Vagina (tissue), 2 donors: Measurements from ENCODE around the gene ALDH2. TPM values are rescaled to one million over a fixed set of nuclear protein-coding genes. Genes with fewer than 3 reads are reported as not detected.

ENCODE experiments used
- DNase-seq, 2 donors: peaks; one replicate each; pipeline ENCODE4 v3.0.0-alpha.2; 2017; ENCODE audit errors: extremely low spot score in 2 of 2
- H3K27ac ChIP-seq: fragments of 200-600 bp; sonication (generic); one replicate; pipeline ENCODE4 v1.5.1; 2019
- H3K27me3 ChIP-seq: fragments of 200-600 bp; sonication (generic); one replicate; pipeline ENCODE4 v1.5.1; 2019
- H3K36me3 ChIP-seq, 2 donors: fragments of 200-600 bp; sonication (generic); one replicate each; pipeline ENCODE4 v1.5.1; 2017 to 2019
- H3K4me1 ChIP-seq: fragments of 200-600 bp; sonication (generic); one replicate; pipeline ENCODE4 v1.5.1; 2019
- H3K4me3 ChIP-seq, 2 donors: fragments of 200-600 bp; sonication (generic); 1 replicate in 1 of 2; 2 replicates in 1 of 2; pipeline ENCODE4 v1.5.1; 2016 to 2019
- H3K9me3 ChIP-seq: fragments of 200-600 bp; sonication (generic); one replicate; pipeline ENCODE4 v1.5.1; 2019
- CTCF ChIP-seq, 3 experiments: fragments of 450-650 bp in 2 of 3; fragments of 200-600 bp in 1 of 3; sonication (generic) in 1 of 3; IDR thresholded peaks; one replicate each; pipeline ENCODE4 v1.5.1; 2017 to 2019; ENCODE audit warnings: antibody characterized with exemption in 3 of 3, mild to moderate bottlenecking in 2 of 3, moderate library complexity in 2 of 3
- POLR2A ChIP-seq, 2 donors: fragments of 450-650 bp; IDR thresholded peaks; one replicate each; pipeline ENCODE4 v1.6.1; 2017; ENCODE audit warnings: antibody characterized with exemption in 2 of 2, mild to moderate bottlenecking in 2 of 2, moderate library complexity in 2 of 2
- POLR2AphosphoS5 ChIP-seq, 2 donors: sonication (generic); formaldehyde crosslinking; IDR thresholded peaks; one replicate each; pipeline ENCODE4 v1.9.0; 2017; ENCODE audit warnings: antibody characterized with exemption in 2 of 2, mild to moderate bottlenecking in 2 of 2, low read depth in 1 of 2; ENCODE audit not compliant: insufficient read depth in 1 of 2
- intact Hi-C: fragments of 100-400 bp; cut with DNase I; formaldehyde crosslinking; loops from one replicate; pipeline ENCODE4 v1.15.1; 2023
- total RNA-seq: library from RNA; depleted of rRNA; stranded (reverse); fragments of >200 nt; gene quantifications from one replicate; pipeline ENCODE4 v1.2.3, GENCODE V29; 2016

Gene ALDH2
- total RNA-seq, 1 donor from 2014 or later: 97.2 TPM

GRCh38 chr12:111764120-111764821, 2.5 kb upstream of the ALDH2 start:
- Histone ChIP-seq H3K27me3 (no peaks in the 10 kb centered on the region), H3K4me3 (no peak overlapping the region), H3K36me3 (no peaks in the 10 kb centered on the region), H3K27ac (no peak overlapping the region), H3K4me1 (peaks cover 29% of the 10 kb centered on the region), H3K9me3 (no peaks in the 10 kb centered on the region)
- intact Hi-C loops: no loop called here
- TF ChIP-seq POLR2AphosphoS5 (IDR thresholded peaks at IDR 0.05; ENCODE audit: insufficient read depth in 1 of 2, low read depth in 1 of 2) (no peak), POLR2A (IDR thresholded peaks at IDR 0.05) (no peak), CTCF (IDR thresholded peaks at IDR 0.05) (no peak)
- DNase-seq: no peak

GRCh38 chr12:111767362-111768158, 827 bp downstream of the ALDH2 start:
- Histone ChIP-seq H3K4me1 (peaks cover 58% of the 10 kb centered on the region), H3K27ac (peak overlapping the region; percentile 88), H3K9me3 (no peaks in the 10 kb centered on the region), H3K36me3 (no peaks in the 10 kb centered on the region), H3K4me3 (peak overlapping the region; percentile 66 to 87), H3K27me3 (no peaks in the 10 kb centered on the region)
- intact Hi-C loops: no loop called here
- no peak for TF ChIP-seq POLR2AphosphoS5 (IDR thresholded peaks at IDR 0.05; ENCODE audit: insufficient read depth in 1 of 2, low read depth in 1 of 2)
- TF ChIP-seq CTCF (IDR thresholded peaks at IDR 0.05): no peak
- no peak for TF ChIP-seq POLR2A (IDR thresholded peaks at IDR 0.05)
- DNase-seq: no peak

- Histone ChIP-seq H3K9me3 (no peaks in the 10 kb centered on the region), H3K4me1 (peaks cover 65% of the 10 kb centered on the region), H3K27me3 (no peaks in the 10 kb centered on the region), H3K27ac (peak overlapping the region; percentile 88), H3K4me3 (peak overlapping the region; percentile 66 to 87), H3K36me3 (no peaks in the 10 kb centered on the region)
- no peak for DNase-seq
- TF ChIP-seq CTCF (IDR thresholded peaks at IDR 0.05) (no peak), POLR2A (IDR thresholded peaks at IDR 0.05) (no peak), POLR2AphosphoS5 (IDR thresholded peaks at IDR 0.05; ENCODE audit: insufficient read depth in 1 of 2, low read depth in 1 of 2) (no peak)
- intact Hi-C loops: no loop called here
These were observed 1.6 kb downstream of the ALDH2 start for GRCh38 chr12:111768159-111768895.

- H3K27ac ChIP-seq: no peak overlapping the region
- no peaks in the 10 kb centered on the region for H3K9me3 ChIP-seq
- intact Hi-C loops: no loop called here
- DNase-seq: no peak
- H3K27me3 ChIP-seq: no peaks in the 10 kb centered on the region
- H3K4me3 ChIP-seq: no peak overlapping the region
- TF ChIP-seq CTCF (IDR thresholded peaks at IDR 0.05) (no peak), POLR2AphosphoS5 (IDR thresholded peaks at IDR 0.05; ENCODE audit: insufficient read depth in 1 of 2, low read depth in 1 of 2) (no peak), POLR2A (IDR thresholded peaks at IDR 0.05) (no peak)
- peaks cover 74% of the 10 kb centered on the region for H3K4me1 ChIP-seq
- H3K36me3 ChIP-seq: no peaks in the 10 kb centered on the region
These were observed 2.9 kb downstream of the ALDH2 start for GRCh38 chr12:111769599-111769998.
